NT2/D1 (cell line): ENCODE results near the gene DOCK10.

Experiments
- DNase-seq: peaks from one replicate; pipeline ENCODE4 v3.0.0-alpha.2; 2011; ENCODE audit warnings: low read depth, low spot score
- H3K27me3 ChIP-seq: 2 replicates; pipeline ENCODE4 v1.6.0; 2011; ENCODE audit warnings: mild to moderate bottlenecking; ENCODE audit not compliant: insufficient read length, insufficient read depth
- H3K36me3 ChIP-seq: 2 replicates; pipeline ENCODE4 v1.6.1; 2011; ENCODE audit warnings: mild to moderate bottlenecking, low read length, mixed read lengths; ENCODE audit not compliant: insufficient read depth, insufficient read length
- H3K4me1 ChIP-seq: 2 replicates; pipeline ENCODE4 v1.5.1; 2011; ENCODE audit not compliant: insufficient read depth, insufficient read length
- H3K4me3 ChIP-seq: 2 replicates; pipeline ENCODE4 v1.5.1; 2011; ENCODE audit warnings: low read depth; ENCODE audit not compliant: insufficient read length
- H3K9ac ChIP-seq: 2 replicates; pipeline ENCODE4 v1.6.0; 2011; ENCODE audit warnings: low read depth; ENCODE audit not compliant: insufficient read length
- H3K9me3 ChIP-seq: 2 replicates; pipeline ENCODE4 v1.5.1; 2011; ENCODE audit warnings: mild to moderate bottlenecking, low read length; ENCODE audit not compliant: insufficient read depth
- SUZ12 ChIP-seq: IDR thresholded peaks from 2 replicates; pipeline ENCODE4 v1.6.1; 2011; ENCODE audit not compliant: insufficient read length, insufficient read depth; ENCODE audit errors: extremely low read depth
- YY1 ChIP-seq: IDR thresholded peaks from 2 replicates; pipeline ENCODE4 v1.6.1; 2011; ENCODE audit not compliant: insufficient read length, insufficient read depth
- ZNF274 ChIP-seq: IDR thresholded peaks from 2 replicates; pipeline ENCODE4 v1.6.1; 2011; ENCODE audit warnings: mild to moderate bottlenecking, low read depth, low read length

The DOCK10 gene

GRCh38 chr2:224775647-224776046 lies 266.6 kb downstream of the DOCK10 start:
- Histone ChIP-seq H3K27me3 (no peaks in the 10 kb centered on the region), H3K36me3 (no peaks in the 10 kb centered on the region), H3K9ac (no peak overlapping the region), H3K4me1 (no peaks in the 10 kb centered on the region), H3K9me3 (no peaks in the 10 kb centered on the region), H3K4me3 (no peak overlapping the region)
- TF ChIP-seq ZNF274 (no peak), YY1 (no peak), SUZ12 (no peak)
- no peak for DNase-seq

- Histone ChIP-seq H3K4me3 (no peak overlapping the region), H3K36me3 (peaks cover 9% of the 10 kb centered on the region), H3K9ac (no peak overlapping the region), H3K4me1 (no peaks in the 10 kb centered on the region), H3K27me3 (no peaks in the 10 kb centered on the region), H3K9me3 (no peaks in the 10 kb centered on the region)
- DNase-seq, result no peak
- TF ChIP-seq YY1, result no peak
Observed at GRCh38 chr2:224774735-224775134, 267.5 kb downstream of the DOCK10 start.

GRCh38 chr2:224772494-224772893 lies 269.8 kb downstream of the DOCK10 start:
- Histone ChIP-seq H3K4me1 (no peaks in the 10 kb centered on the region), H3K36me3 (peaks cover 12% of the 10 kb centered on the region), H3K9me3 (no peaks in the 10 kb centered on the region), H3K9ac (no peak overlapping the region), H3K27me3 (no peaks in the 10 kb centered on the region), H3K4me3 (no peak overlapping the region)
- DNase-seq, result no peak
- TF ChIP-seq SUZ12 (no peak), ZNF274 (no peak), YY1 (no peak)

- no peaks in the 10 kb centered on the region for H3K9me3 ChIP-seq
- peaks cover 12% of the 10 kb centered on the region for H3K36me3 ChIP-seq
- no peaks in the 10 kb centered on the region for H3K27me3 ChIP-seq
- no peak for DNase-seq
- H3K4me3 ChIP-seq, result no peak overlapping the region
- no peak for TF ChIP-seq ZNF274
- no peak for TF ChIP-seq YY1
- no peak for TF ChIP-seq SUZ12
- H3K4me1 ChIP-seq, result no peaks in the 10 kb centered on the region
- no peak overlapping the region for H3K9ac ChIP-seq
Observed at GRCh38 chr2:224769489-224769888, 272.8 kb downstream of the DOCK10 start.

GRCh38 chr2:224764565-224765236 lies 277.6 kb downstream of the DOCK10 start:
- H3K36me3 ChIP-seq, result peaks cover 2% of the 10 kb centered on the region
- DNase-seq, result no peak
- no peak overlapping the region for H3K4me3 ChIP-seq

GRCh38 chr2:224757934-224758548 lies 284.2 kb downstream of the DOCK10 start:
- Histone ChIP-seq H3K36me3 (no peaks in the 10 kb centered on the region), H3K4me1 (no peaks in the 10 kb centered on the region), H3K9ac (no peak overlapping the region), H3K9me3 (peaks cover 15% of the 10 kb centered on the region), H3K4me3 (no peak overlapping the region), H3K27me3 (no peaks in the 10 kb centered on the region)
- TF ChIP-seq YY1 (no peak), SUZ12 (no peak), ZNF274 (no peak)
- no peak for DNase-seq

More at GRCh38 chr2:224764565-224765236, 277.6 kb downstream of the DOCK10 start:
- no peak for TF ChIP-seq SUZ12
- TF ChIP-seq YY1, result no peak
- TF ChIP-seq ZNF274, result no peak
- no peaks in the 10 kb centered on the region for H3K27me3 ChIP-seq
- no peaks in the 10 kb centered on the region for H3K9me3 ChIP-seq
- no peak overlapping the region for H3K9ac ChIP-seq
- no peaks in the 10 kb centered on the region for H3K4me1 ChIP-seq

GRCh38 chr2:224753743-224754540 lies 288.3 kb downstream of the DOCK10 start:
- no peak for DNase-seq

More at GRCh38 chr2:224753743-224754540, 288.3 kb downstream of the DOCK10 start:
- H3K36me3 ChIP-seq, result no peaks in the 10 kb centered on the region
- TF ChIP-seq ZNF274 (no peak), YY1 (no peak), SUZ12 (no peak)
- no peaks in the 10 kb centered on the region for H3K4me1 ChIP-seq
- no peak overlapping the region for H3K4me3 ChIP-seq
- no peak overlapping the region for H3K9ac ChIP-seq
- H3K9me3 ChIP-seq, result peaks cover 13% of the 10 kb centered on the region
- H3K27me3 ChIP-seq, result no peaks in the 10 kb centered on the region
